Suppressor macrophage treated with lipopolysaccharide for 4 hours (primary cell): Measurements from ENCODE around the gene SEC16A.

Experiments
- DNase-seq: peaks from one replicate; pipeline ENCODE4 v3.0.0-alpha.2; 2020

SEC16A gene

GRCh38 chr9:136519263-136520052, 36.6 kb upstream of the SEC16A start:
- no peak for DNase-seq

- DNase-seq, result no peak
Measured at GRCh38 chr9:136518623-136519022, 35.8 kb upstream of the SEC16A start.

- no peak for DNase-seq
Measured at GRCh38 chr9:136517950-136518349, 35.1 kb upstream of the SEC16A start.

GRCh38 chr9:136517012-136517743, 34.3 kb upstream of the SEC16A start:
- no peak for DNase-seq

GRCh38 chr9:136516191-136516654, 33.4 kb upstream of the SEC16A start:
- DNase-seq, result no peak

GRCh38 chr9:136515276-136515675, 32.4 kb upstream of the SEC16A start:
- DNase-seq, result no peak

- DNase-seq, result no peak
Measured at GRCh38 chr9:136514022-136514714, 31.3 kb upstream of the SEC16A start.

GRCh38 chr9:136513191-136513590, 30.4 kb upstream of the SEC16A start:
- no peak for DNase-seq

GRCh38 chr9:136512651-136513071, 29.8 kb upstream of the SEC16A start:
- DNase-seq, result no peak

GRCh38 chr9:136511670-136512592, 29.1 kb upstream of the SEC16A start:
- DNase-seq, result no peak

- no peak for DNase-seq
Measured at GRCh38 chr9:136511144-136511669, 28.4 kb upstream of the SEC16A start.

- DNase-seq, result no peak
Measured at GRCh38 chr9:136510561-136510960, 27.7 kb upstream of the SEC16A start.

- no peak for DNase-seq
Measured at GRCh38 chr9:136509549-136509948, 26.7 kb upstream of the SEC16A start.

GRCh38 chr9:136508729-136509500, 26.1 kb upstream of the SEC16A start:
- no peak for DNase-seq

- DNase-seq, result no peak
Measured at GRCh38 chr9:136507992-136508375, 25.1 kb upstream of the SEC16A start.

- no peak for DNase-seq
Measured at GRCh38 chr9:136507221-136507991, 24.6 kb upstream of the SEC16A start.

- DNase-seq, result no peak
Measured at GRCh38 chr9:136506425-136506824, 23.6 kb upstream of the SEC16A start.

- no peak for DNase-seq
Measured at GRCh38 chr9:136505406-136506403, 22.9 kb upstream of the SEC16A start.
